H9 (cell line): Measurements from ENCODE around the gene ERICH2. TPM values are rescaled to one million over a fixed set of nuclear protein-coding genes. Genes with fewer than 3 reads are reported as not detected.

Experiments
- DNase-seq: peaks from one replicate; pipeline ENCODE4 v3.0.0-alpha.2; 2017
- H2AFZ ChIP-seq: one replicate; pipeline ENCODE4 v1.6.1; 2013; ENCODE audit warnings: mild to moderate bottlenecking, low read length, control low read depth, moderate library complexity
- H2AK5ac ChIP-seq: 2 replicates; pipeline ENCODE4 v1.6.1; 2013; ENCODE audit warnings: low read length, control low read depth, mixed read lengths; ENCODE audit not compliant: insufficient read length
- H2BK120ac ChIP-seq: one replicate; pipeline ENCODE4 v1.6.1; 2013; ENCODE audit warnings: low read depth, mild to moderate bottlenecking, low read length, control low read depth, inconsistent platforms; ENCODE audit not compliant: poor library complexity, severe bottlenecking
- H2BK12ac ChIP-seq: 2 replicates; pipeline ENCODE4 v1.6.1; 2013; ENCODE audit warnings: low read length, control low read depth, mixed read lengths, low read depth; ENCODE audit not compliant: insufficient read length
- H2BK15ac ChIP-seq: 2 replicates; pipeline ENCODE4 v1.6.1; 2013; ENCODE audit warnings: low read depth, low read length, control low read depth
- H2BK20ac ChIP-seq: one replicate; pipeline ENCODE4 v1.6.1; 2013; ENCODE audit warnings: low read depth, mild to moderate bottlenecking, low read length, control low read depth, inconsistent platforms; ENCODE audit not compliant: poor library complexity, severe bottlenecking
- H2BK5ac ChIP-seq: 2 replicates; pipeline ENCODE4 v1.6.1; 2013; ENCODE audit warnings: low read length, control low read depth, mixed read lengths; ENCODE audit not compliant: insufficient read length
- H3K14ac ChIP-seq: 2 replicates; pipeline ENCODE4 v1.6.1; 2013; ENCODE audit warnings: low read length, control low read depth; ENCODE audit not compliant: insufficient read depth
- H3K18ac ChIP-seq: 2 replicates; pipeline ENCODE4 v1.6.1; 2013; ENCODE audit warnings: low read depth, mild to moderate bottlenecking, mixed read lengths, low read length, control low read depth; ENCODE audit not compliant: insufficient read length
- H3K23ac ChIP-seq: 2 replicates; pipeline ENCODE4 v1.6.1; 2013; ENCODE audit warnings: low read length, control low read depth, mixed read lengths, low read depth; ENCODE audit not compliant: insufficient read length
- H3K23me2 ChIP-seq: 2 replicates; pipeline ENCODE4 v1.6.1; 2013; ENCODE audit warnings: low read depth, mild to moderate bottlenecking, mixed read lengths, low read length, control low read depth; ENCODE audit not compliant: insufficient read length, poor library complexity, severe bottlenecking
- H3K27ac ChIP-seq: 2 replicates; pipeline ENCODE4 v1.5.1; 2013; ENCODE audit warnings: low read length, control low read depth, mixed read lengths, low read depth; ENCODE audit not compliant: insufficient read length
- H3K27me3 ChIP-seq: 2 replicates; pipeline ENCODE4 v1.6.1; 2013; ENCODE audit warnings: low read length, control low read depth, inconsistent platforms; ENCODE audit not compliant: insufficient read depth
- H3K4ac ChIP-seq: 2 replicates; pipeline ENCODE4 v1.6.1; 2013; ENCODE audit warnings: low read depth, mild to moderate bottlenecking, control low read depth, inconsistent platforms, low read length, moderate library complexity
- H3K4me1 ChIP-seq: 2 replicates; pipeline ENCODE4 v1.6.1; 2013; ENCODE audit warnings: low read length, control low read depth, inconsistent platforms; ENCODE audit not compliant: insufficient read depth
- H3K4me2 ChIP-seq: 2 replicates; pipeline ENCODE4 v1.6.1; 2013; ENCODE audit warnings: low read length, control low read depth, mixed read lengths; ENCODE audit not compliant: insufficient read length, insufficient read depth
- H3K56ac ChIP-seq: 2 replicates; pipeline ENCODE4 v1.6.1; 2013; ENCODE audit warnings: low read depth, mild to moderate bottlenecking, mixed read lengths, low read length, control low read depth; ENCODE audit not compliant: insufficient read length
- H3K79me1 ChIP-seq: 2 replicates; pipeline ENCODE4 v1.6.1; 2013; ENCODE audit warnings: low read depth, mild to moderate bottlenecking, moderate library complexity, low read length, control low read depth, inconsistent platforms; ENCODE audit not compliant: insufficient read depth, poor library complexity, severe bottlenecking
- H3K79me2 ChIP-seq: 2 replicates; pipeline ENCODE4 v1.6.1; 2013; ENCODE audit warnings: low read length, control low read depth, inconsistent platforms; ENCODE audit not compliant: insufficient read depth
- H3K9ac ChIP-seq: 2 replicates; pipeline ENCODE4 v1.6.1; 2013; ENCODE audit warnings: low read length, control low read depth, mixed read lengths; ENCODE audit not compliant: insufficient read length; ENCODE audit errors: extremely low read depth
- H3K9me3 ChIP-seq: one replicate; pipeline ENCODE4 v1.6.1; 2013; ENCODE audit warnings: low read depth, low read length, inconsistent platforms; ENCODE audit not compliant: control insufficient read depth
- H3T11ph ChIP-seq: one replicate; pipeline ENCODE4 v1.6.1; 2013; ENCODE audit warnings: mild to moderate bottlenecking, low read length, control low read depth, inconsistent platforms
- H4K20me1 ChIP-seq: one replicate; pipeline ENCODE4 v1.6.1; 2013; ENCODE audit not compliant: control insufficient read depth, insufficient read length, insufficient read depth
- H4K5ac ChIP-seq: 2 replicates; pipeline ENCODE4 v1.6.1; 2013; ENCODE audit warnings: low read depth, mild to moderate bottlenecking, mixed read lengths, low read length, control low read depth; ENCODE audit not compliant: insufficient read length
- H4K8ac ChIP-seq: replicated peaks from 2 replicates; pipeline ENCODE4 v1.6.1; 2013; ENCODE audit warnings: low read length, control low read depth, mixed read lengths, low read depth; ENCODE audit not compliant: insufficient read length
- H4K91ac ChIP-seq: 2 replicates; pipeline ENCODE4 v1.6.1; 2013; ENCODE audit warnings: low read depth, mild to moderate bottlenecking, moderate library complexity, mixed read lengths, low read length, control low read depth; ENCODE audit not compliant: insufficient read length
- H3K27ac Mint-ChIP-seq, 3 experiments: 2 replicates in 2 of 3; 3 replicates in 1 of 3; pipeline ENCODE4 v1.8.0; 2020 to 2021; ENCODE audit warnings: mixed read lengths in 3 of 3, mild to moderate bottlenecking in 1 of 3, moderate library complexity in 1 of 3
- H3K27me3 Mint-ChIP-seq: 2 replicates; pipeline ENCODE4 v1.8.0; 2021; ENCODE audit warnings: low read depth, mild to moderate bottlenecking, moderate library complexity, mixed read lengths
- H3K36me3 Mint-ChIP-seq, 3 experiments: 2 replicates in 2 of 3; 3 replicates in 1 of 3; pipeline ENCODE4 v1.8.0; 2020 to 2021; ENCODE audit warnings: low read depth in 3 of 3, mixed read lengths in 3 of 3; ENCODE audit not compliant: insufficient read depth in 1 of 3
- H3K4me1 Mint-ChIP-seq, 2 experiments: 2 replicates each; pipeline ENCODE4 v1.8.0; 2020; ENCODE audit warnings: mixed read lengths in 2 of 2
- H3K4me3 Mint-ChIP-seq, 2 experiments: 2 replicates in 1 of 2; 3 replicates in 1 of 2; pipeline ENCODE4 v1.8.0; 2020 to 2021; ENCODE audit warnings: mild to moderate bottlenecking in 2 of 2, mixed read lengths in 2 of 2, moderate library complexity in 1 of 2
- H3K9me3 Mint-ChIP-seq, 2 experiments: 2 replicates in 1 of 2; 3 replicates in 1 of 2; pipeline ENCODE4 v1.8.0; 2020; ENCODE audit warnings: mild to moderate bottlenecking in 2 of 2, mixed read lengths in 2 of 2, moderate library complexity in 1 of 2
- CTCF ChIP-seq: fragments of 200-600 bp; sonication (generic); conservative IDR thresholded peaks from 3 replicates; pipeline ENCODE4 v1.8.0; 2021; ENCODE audit warnings: antibody characterized with exemption, mild to moderate bottlenecking
- WGBS: extraction: QIAGEN DNeasy Blood & Tissue Kit; methylation state at CpG from one replicate; pipeline ENCODE4 v1.1.7; 2013; ENCODE audit warnings: missing lambda C conversion rate, low lambda C conversion rate, mixed read lengths; ENCODE audit not compliant: insufficient read length; ENCODE audit errors: extremely low coverage; 5-methylcytosine and 5-hydroxymethylcytosine counted together
- total RNA-seq: library from RNA; stranded (reverse); gene quantifications from 2 replicates; pipeline ENCODE4 v1.2.1, GENCODE V29; 2021

ERICH2 gene
- total RNA-seq, 1 experiment from 2014 or later, result 1.2 TPM

GRCh38 chr2:170822290-170823087 lies 52.3 kb downstream of the ERICH2 start:
- H3K14ac ChIP-seq, result no peak overlapping the region
- H3K9me3 ChIP-seq, result no peaks in the 10 kb centered on the region
- H2BK12ac ChIP-seq, result no peak overlapping the region
- peaks cover 0 to 2% (median 0%) of the 10 kb centered on the region in 3 experiments; a peak in 2 of 7 replicates for H3K36me3 Mint-ChIP-seq
- no peak overlapping the region for H3K9ac ChIP-seq
- H3K27ac Mint-ChIP-seq, result no peak overlapping the region
- H2BK20ac ChIP-seq, result no peak overlapping the region
- no peak overlapping the region for H2BK15ac ChIP-seq
- no peak overlapping the region for H4K5ac ChIP-seq
- H3K56ac ChIP-seq, result no peak overlapping the region
- no peak overlapping the region for H2AK5ac ChIP-seq
- H3K27me3 ChIP-seq, result peaks cover 76% of the 10 kb centered on the region
- H3K4me2 ChIP-seq, result peak overlapping the region; percentile 87
- peaks cover 0 to 4% of the 10 kb centered on the region in 2 experiments; a peak in 4 of 5 replicates for H3K9me3 Mint-ChIP-seq
- no peak overlapping the region for H3K27ac ChIP-seq
- H3T11ph ChIP-seq, result no peak overlapping the region
- H2BK120ac ChIP-seq, result no peak overlapping the region
- H3K23me2 ChIP-seq, result peaks cover 35% of the 10 kb centered on the region
- H4K8ac ChIP-seq, result no peak overlapping the region
- no peaks in the 10 kb centered on the region for H3K79me2 ChIP-seq
- DNase-seq, result peak; percentile 69
- no CpG with 5 or more reads among the region's 43 CpGs for WGBS
- H3K4me3 Mint-ChIP-seq, result peak overlapping the region; percentile 53 to 82
- H3K4me1 Mint-ChIP-seq, result peaks cover 42 to 50% of the 10 kb centered on the region in 2 experiments
- H3K4me1 ChIP-seq, result 0 out of 2 replicates have a peak, but pooled peaks cover 2% of the 10 kb centered on the region
- no peak overlapping the region for H2BK5ac ChIP-seq
- no peak overlapping the region for H3K23ac ChIP-seq
- no peak overlapping the region for H2AFZ ChIP-seq
- no peak overlapping the region for H4K91ac ChIP-seq
- TF ChIP-seq CTCF, result peak; percentile 66
- H4K20me1 ChIP-seq, result peaks cover 5% of the 10 kb centered on the region
- peaks cover 100% of the 10 kb centered on the region for H3K27me3 Mint-ChIP-seq
- no peak overlapping the region for H3K4ac ChIP-seq
- H3K79me1 ChIP-seq, result no peaks in the 10 kb centered on the region
- H3K18ac ChIP-seq, result no peak overlapping the region
